Brain microvascular endothelial cell (primary cell): ENCODE data around the gene FBXL14.

ENCODE experiments used
- DNase-seq: peaks from one replicate; pipeline ENCODE4 v3.0.0-alpha.2; 2020
- H3K27ac ChIP-seq: fragments of 250-450 bp; sonication (Bioruptor Pico); 2 replicates; pipeline ENCODE4 v1.5.1; 2020; ENCODE audit warnings: mild to moderate bottlenecking, moderate library complexity
- H3K27me3 ChIP-seq: fragments of 250-450 bp; sonication (Bioruptor Pico); replicated peaks from 2 replicates; pipeline ENCODE4 v1.5.1; 2020; ENCODE audit warnings: mild to moderate bottlenecking
- H3K36me3 ChIP-seq: fragments of 250-450 bp; sonication (Bioruptor Pico); replicated peaks from 2 replicates; pipeline ENCODE4 v1.5.1; 2020; ENCODE audit warnings: mild to moderate bottlenecking
- H3K4me3 ChIP-seq: 2 replicates; pipeline ENCODE4 v1.5.1; 2011; ENCODE audit warnings: low read depth, mild to moderate bottlenecking, control low read depth, low read length, moderate library complexity
- CTCF ChIP-seq: IDR thresholded peaks from 2 replicates; pipeline ENCODE4 v1.5.1; 2011; ENCODE audit warnings: low read depth, mild to moderate bottlenecking, moderate library complexity, low read length, control low read depth, inconsistent platforms; ENCODE audit errors: missing control alignments
- in situ Hi-C: cut with HindIII; loops from 2 replicates; pipeline ENCODE4 v1.10.0; 2017; ENCODE audit warnings: low sequenced_read_pairs, low pct_ligation_motif_present

Gene FBXL14

GRCh38 chr12:1527789-1528188 is 66.6 kb downstream of the FBXL14 start:
- peak; percentile 66 for DNase-seq
- in situ Hi-C loops, result no loop called here
- no peak for TF ChIP-seq CTCF
- Histone ChIP-seq H3K4me3 (no peak overlapping the region), H3K36me3 (no peaks in the 10 kb centered on the region), H3K27me3 (no peaks in the 10 kb centered on the region), H3K27ac (no peak overlapping the region)

- Histone ChIP-seq H3K4me3 (no peak overlapping the region), H3K27ac (no peak overlapping the region), H3K27me3 (no peaks in the 10 kb centered on the region), H3K36me3 (no peaks in the 10 kb centered on the region)
- TF ChIP-seq CTCF, result no peak
- in situ Hi-C loops, result no loop called here
- DNase-seq, result no peak
These were observed 68.5 kb downstream of the FBXL14 start for GRCh38 chr12:1525858-1526257.

- no peaks in the 10 kb centered on the region for H3K27me3 ChIP-seq
- in situ Hi-C loops, result no loop called here
- H3K36me3 ChIP-seq, result no peaks in the 10 kb centered on the region
- no peak overlapping the region for H3K27ac ChIP-seq
- no peak for DNase-seq
- no peak overlapping the region for H3K4me3 ChIP-seq
- no peak for TF ChIP-seq CTCF
These were observed 70.8 kb downstream of the FBXL14 start for GRCh38 chr12:1523558-1524050.

GRCh38 chr12:1523046-1523445 is 71.3 kb downstream of the FBXL14 start:
- no peak for DNase-seq
- in situ Hi-C loops, result no loop called here
- TF ChIP-seq CTCF, result no peak
- H3K27ac ChIP-seq, result no peak overlapping the region
- no peaks in the 10 kb centered on the region for H3K36me3 ChIP-seq
- no peak overlapping the region for H3K4me3 ChIP-seq
- no peaks in the 10 kb centered on the region for H3K27me3 ChIP-seq

GRCh38 chr12:1519642-1520041 is 74.7 kb downstream of the FBXL14 start:
- Histone ChIP-seq H3K4me3 (no peak overlapping the region), H3K36me3 (no peaks in the 10 kb centered on the region), H3K27me3 (no peaks in the 10 kb centered on the region), H3K27ac (no peak overlapping the region)
- in situ Hi-C loops, result no loop called here
- DNase-seq, result no peak
- no peak for TF ChIP-seq CTCF
